HG02885 (cell line): ENCODE data around the gene SEC22A.

Experiments used
- ATAC-seq: cut with Tn5 transposase; IDR thresholded peaks from one replicate; pipeline ENCODE4 v1.9.1; 2021; ENCODE audit warnings: mild to moderate bottlenecking; ENCODE audit not compliant: unreplicated experiment, poor library complexity

The SEC22A gene, protein sequence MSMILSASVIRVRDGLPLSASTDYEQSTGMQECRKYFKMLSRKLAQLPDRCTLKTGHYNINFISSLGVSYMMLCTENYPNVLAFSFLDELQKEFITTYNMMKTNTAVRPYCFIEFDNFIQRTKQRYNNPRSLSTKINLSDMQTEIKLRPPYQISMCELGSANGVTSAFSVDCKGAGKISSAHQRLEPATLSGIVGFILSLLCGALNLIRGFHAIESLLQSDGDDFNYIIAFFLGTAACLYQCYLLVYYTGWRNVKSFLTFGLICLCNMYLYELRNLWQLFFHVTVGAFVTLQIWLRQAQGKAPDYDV

DNA sequence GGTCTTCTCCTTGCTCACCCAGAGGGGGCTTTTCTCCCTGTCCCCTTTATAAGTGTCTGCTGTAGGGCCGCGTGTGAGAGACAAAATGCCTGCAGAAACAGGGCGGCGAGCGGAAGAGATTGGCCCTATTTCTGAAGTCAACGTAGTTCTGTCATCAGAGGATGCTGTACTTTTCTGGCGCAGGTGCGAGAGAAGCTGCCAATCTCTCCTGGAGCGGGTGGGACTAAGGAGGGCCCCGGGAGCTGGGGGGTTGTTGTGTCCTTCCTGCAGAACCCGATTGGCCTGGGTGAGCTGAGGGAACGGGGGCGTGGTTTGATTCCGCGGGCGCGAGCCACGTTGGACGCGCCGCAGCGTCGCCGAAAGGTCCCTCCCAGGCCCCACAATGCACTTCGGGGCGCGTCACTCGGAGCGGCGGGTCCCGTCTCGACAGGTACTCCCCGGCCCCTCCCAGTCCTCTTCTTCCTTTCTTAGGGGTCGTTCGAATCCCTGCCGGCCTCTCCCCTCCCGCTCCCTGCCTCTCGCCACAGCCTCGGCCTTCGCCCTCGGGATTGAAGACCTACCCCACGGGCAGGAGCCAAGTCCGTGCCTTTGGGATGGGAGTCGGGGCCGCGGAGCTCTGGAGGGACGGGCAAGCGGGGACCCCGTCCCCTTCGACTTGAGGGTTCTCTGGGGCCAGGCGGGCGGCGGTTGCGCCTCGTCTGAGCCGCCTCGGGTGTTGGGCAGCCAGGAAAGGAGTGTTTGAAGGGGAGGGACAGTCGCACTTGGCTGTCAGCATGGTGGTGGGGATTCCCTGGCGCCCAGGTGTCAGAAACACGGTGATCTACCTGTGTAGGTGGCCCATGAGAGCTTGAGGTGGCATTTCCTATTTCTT, at the start of gene SEC22A:
Gene SEC22A (plus strand): TSS at position 387 of the 871 bp plus-strand sequence. CDS start 7,275 bp downstream, outside the sequence.
- peak; percentile 98 for ATAC-seq

DNA sequence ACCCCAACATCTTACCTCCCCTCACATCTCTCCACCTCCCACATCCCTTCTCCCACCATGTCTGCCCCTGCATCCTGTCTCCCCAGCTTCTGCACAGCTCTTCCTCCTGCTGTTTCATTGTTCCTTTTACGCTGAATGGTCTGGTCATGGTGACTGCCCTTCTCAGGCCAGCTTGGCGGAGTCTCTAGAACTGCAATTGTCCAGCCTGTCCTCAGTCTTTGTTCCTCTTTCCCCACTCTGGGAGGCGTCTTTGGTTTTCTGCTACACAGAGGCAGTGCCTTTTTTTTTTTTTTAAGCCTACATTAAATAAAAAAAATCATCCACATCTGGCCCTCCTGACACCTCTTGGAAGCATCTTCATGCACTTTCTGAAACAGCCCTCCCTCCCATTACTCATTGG, 49.1 kb upstream of the SEC22A start:
- ATAC-seq = no peak

DNA sequence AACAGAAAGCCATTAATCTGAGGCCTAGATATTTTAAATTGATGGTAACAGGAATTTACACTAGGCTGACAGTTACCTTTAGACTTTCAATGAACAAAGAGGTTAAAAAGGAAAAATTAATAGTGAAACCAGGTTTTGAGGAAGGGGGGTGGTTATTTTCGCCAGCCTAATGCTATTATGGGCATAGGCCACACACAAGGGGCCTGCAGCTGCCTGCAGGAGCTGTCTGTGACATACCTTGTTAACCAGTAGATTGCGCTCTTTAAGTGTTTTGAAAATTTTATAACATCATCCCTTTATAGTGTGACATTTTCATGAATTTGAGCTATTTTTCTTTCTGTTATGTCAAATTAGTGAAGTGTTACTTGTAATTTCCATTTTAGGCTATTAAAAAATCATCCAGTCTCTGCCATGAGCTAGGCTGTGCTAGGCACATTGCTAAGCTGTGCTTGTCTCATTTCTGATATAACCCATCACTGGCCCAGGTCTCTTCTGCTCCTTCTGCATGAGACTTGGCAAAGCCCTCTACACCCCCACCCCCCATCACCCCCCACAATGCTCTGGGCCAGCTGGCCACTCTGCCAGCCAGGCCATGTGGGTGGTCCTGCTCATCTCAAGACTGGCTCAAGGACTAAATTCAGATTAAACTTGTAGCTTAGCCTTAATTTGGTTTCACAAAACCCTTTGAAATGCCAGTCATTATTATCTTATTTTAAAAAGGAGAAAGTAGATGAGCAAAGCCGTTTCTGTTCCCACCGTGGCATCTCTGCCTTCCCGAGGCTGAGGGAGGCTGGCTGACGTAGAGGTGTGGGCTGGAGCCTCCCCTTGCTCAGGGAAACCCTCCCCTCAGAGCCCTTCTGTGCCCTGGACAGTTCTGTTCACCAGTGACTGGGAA, 48.4 kb upstream of the SEC22A start:
- ATAC-seq = no peak

DNA sequence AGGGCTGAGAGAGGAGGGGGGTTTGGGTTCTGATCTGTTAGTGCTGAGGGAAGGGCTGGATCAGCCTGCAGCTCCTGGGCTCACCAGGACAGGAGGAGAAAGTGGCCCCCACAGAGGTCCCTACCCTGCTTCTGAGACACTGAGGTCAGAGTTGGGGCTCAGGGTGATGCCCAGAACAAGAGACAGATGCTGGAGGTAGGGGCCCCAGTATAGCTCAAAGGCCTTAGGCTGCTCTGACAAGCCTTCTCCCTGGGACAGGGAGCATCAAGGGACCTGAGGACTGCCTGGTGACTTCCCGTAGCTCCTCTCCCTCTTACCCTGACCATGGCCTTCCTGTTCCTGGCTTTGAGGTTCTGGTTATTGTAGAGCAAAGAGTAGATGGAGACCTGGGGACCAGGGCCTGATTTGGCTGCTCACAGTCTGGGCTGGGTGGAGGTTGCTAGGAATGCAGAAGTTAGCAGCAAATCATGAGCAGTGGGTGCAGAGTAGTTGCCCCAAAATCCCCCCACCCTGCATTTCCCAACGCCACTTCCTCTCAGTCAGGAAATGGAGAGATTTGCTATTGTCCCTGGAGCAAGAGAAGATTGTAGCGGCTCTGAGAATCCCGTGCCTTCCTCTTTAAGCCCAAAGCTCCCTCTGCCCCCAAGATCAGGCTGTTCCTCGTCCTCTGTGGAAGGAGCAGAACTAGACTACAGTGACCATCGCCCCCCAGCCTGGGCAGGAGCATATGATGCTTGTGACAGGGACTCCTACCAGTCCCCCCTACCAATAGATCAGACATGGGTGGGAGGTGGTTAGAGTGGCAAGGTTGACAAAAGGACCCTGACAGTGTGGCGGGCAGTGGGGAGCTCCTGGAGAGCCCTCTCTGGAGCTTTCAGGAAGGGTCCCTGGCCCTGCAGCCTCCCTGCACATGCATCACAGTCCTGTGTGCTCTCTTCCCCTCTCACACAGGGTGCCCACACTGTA, 47.4 kb upstream of the SEC22A start:
- ATAC-seq = no peak

DNA sequence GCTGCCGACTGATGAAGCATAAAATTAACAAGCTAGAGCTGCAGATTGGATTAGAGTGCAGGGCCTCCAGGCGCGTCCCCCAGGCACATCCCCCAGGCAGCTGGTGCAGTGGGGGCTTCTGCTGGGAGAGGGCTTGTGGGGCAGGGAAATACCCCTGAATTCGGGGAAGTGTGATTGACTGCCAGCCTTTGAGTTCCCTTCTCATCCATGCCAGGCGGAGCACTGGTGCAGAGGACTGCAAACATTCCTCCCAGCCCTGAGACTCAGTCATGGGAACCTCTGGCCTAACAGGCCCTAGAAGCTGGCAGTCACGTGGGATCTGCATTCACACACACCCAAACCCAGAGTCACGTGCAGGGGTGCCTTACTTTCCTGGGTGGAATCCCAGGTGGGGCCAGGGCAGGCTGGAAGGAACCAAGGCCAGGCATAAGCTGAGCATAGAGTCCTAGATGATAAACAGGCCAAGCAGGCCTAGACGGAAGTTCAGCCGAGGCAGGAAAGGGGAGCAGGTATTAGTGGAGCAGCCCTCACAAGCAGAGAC, 46.2 kb upstream of the SEC22A start:
- ATAC-seq = no peak

DNA sequence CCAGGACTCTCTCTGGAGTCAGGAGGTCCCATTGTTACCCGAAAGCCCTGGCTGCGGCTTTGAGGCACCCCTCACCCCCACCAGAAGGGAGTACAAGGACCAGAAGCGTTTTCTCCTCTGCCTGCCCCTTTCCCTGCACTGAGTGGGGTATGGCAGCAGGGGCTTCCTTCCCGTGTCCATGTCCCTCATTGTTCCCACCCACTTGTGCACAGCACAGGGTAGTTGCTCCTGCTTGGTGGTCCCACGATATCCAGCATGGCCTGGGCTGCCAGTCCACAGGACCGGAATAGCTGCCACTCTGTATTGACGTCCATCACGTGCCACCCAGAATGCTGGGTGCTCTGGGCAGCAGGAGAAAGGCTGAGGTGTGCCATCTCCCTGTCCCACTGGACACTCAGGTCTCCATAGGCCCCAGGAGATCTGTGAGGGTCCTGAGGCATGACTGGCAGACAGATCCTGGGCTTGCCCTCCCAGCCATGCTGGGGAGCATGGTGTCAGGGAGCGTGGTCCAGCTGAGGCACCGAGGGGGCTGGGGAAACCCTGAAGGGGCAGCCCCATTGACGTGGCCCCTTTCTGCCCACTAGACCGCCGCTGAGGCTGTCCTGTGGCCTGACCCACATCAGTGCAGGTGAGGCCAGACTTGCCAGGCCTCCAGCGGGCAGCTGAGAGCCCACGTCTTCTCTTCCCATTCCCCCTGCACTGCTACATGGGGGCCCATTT, 45.3 kb upstream of the SEC22A start:
- no peak for ATAC-seq

DNA sequence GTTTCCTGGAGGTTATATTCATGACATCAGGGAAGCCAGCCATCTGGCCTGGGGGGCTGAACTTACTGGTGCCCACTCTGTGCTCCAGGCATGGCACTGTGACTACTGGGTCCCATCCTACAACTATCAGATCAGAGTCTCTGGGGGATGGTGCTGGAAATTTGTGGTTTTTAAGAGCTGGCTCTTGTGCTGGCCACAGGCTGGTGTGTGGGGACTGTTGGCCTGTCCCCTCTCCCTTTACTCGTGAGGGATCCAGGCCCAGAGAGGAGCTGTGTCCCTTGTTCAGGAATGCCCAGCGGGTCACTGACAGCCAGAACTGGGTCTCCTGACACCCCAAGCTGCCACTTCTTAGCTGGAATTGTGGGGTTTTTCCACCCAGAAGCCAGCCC, 44.5 kb upstream of the SEC22A start:
- ATAC-seq = no peak

DNA sequence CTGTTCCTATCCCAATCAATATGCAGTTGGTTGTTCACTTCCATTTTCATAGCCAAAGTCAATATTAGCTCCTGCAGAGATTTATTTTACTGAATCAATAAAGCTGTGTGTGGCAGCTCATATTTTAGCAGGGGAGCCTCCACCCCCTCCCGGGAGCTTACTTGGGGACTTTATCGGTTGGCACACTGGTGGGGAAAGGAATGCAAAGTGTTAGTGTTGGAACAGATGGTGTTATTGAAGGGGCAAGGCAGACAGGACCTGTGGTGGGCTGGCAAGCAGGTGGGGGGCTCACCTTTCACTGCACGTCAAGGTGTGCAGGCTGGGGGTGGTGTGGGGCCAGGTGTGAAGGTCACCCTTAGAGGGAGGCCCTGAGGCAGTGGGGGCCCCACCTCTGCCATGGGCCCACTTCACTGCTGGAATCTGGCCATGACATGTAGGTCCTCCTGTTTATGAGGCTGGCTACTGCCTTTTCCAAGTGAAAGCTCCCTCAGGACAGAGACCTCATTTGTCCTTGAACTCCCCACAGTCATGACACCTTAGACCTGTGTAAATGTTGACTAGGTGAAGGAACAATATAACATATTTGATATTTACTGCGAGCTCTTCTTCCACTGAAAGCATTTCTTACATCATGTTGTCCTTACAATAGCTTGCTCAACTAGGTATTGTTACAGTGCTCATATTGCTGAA, 44.0 kb upstream of the SEC22A start:
- ATAC-seq = no peak

DNA sequence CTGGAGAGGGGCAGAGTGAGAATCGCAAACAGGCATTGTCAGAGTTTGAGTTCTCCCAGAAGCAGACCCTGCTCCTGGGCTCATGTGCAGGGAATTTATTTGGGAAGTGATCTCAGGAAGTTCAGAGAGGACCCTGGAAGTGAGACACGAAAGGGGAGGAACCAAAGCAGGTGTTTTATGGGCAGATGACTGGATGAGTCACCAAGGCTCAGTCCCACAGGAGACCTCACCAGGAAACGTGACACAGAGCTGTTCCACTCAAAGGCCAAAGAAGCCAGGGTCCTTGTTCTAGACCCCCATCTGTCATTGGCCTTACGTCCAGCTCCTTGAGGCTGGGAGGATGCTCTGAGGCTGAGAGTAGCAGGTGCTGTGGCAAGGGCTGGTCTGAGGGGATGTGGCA, 43.4 kb upstream of the SEC22A start:
- ATAC-seq = no peak

DNA sequence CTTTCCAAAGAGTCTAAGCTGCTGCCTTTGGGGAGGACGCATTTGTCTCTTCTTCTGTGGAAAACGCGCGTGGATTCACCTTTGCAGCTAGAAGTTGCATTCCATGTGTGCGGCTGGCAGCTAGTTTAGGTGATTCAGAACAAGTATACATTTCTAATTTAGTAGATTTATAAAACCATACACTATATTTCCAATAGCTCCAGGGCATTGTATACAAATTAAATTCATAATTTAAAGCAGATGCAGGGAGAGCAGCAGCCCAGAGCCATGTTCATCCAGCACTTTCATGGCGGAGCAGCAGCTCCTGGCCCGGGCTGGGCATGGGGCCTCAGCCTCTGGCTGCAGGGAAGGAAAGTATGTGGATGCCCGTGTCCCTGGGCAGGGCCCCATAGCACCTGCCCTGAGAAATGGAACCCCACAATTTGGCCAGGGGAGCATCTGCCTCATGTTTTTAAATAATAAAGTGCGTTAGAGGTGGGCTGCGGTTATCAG, 42.8 kb upstream of the SEC22A start:
- no peak for ATAC-seq

DNA sequence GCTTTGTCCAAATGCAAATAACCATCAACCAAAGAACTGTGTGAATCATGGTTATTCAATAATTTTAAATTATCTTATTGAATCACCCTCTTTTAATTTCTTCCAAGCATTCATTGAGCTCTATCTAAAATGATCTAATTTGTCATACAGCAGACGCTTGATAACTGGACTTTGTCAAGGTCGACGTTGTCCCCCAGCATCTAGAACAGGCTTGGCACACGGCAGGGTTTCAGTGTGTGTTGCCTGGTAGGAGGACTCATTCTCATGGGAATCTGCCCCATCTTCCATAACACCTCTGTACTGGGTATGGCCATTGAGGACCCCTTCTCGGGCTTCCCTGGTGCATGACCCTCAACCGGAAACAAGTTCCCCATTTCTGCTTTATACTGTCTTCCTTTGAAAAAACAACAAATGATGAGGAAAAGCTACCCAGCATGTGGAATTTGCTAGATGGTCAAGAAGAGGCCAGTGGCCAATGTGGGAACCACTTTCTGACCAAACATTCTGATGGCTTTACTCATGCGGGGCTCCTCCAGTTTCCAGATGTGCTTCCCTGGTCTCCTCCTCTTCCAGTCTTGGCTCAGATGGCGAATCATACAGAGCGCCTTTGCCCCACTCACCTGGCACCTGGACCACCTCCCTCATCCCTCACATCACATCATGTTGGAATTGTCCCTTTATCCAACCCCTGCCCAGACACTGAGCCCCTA, 41.7 kb upstream of the SEC22A start:
- ATAC-seq = no peak

DNA sequence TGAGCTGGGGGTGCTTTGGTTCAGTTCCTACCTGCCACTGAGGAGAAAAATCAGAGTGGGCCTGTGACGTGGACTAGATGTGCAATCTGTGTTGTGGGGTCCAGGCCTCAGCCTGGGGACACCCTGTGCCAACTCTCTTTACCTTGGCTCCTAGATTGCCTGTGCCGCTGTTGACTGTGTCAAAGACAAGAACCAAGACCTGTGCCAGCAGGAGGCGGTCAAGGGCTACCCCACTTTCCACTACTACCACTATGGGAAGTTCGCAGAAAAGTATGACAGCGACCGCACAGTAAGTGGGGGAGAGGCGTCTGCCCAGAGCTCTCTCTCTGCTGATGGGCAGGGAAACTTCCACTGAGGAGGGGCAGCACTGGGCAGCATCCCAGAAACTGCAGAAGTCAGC, 40.6 kb upstream of the SEC22A start:
- no peak for ATAC-seq

DNA sequence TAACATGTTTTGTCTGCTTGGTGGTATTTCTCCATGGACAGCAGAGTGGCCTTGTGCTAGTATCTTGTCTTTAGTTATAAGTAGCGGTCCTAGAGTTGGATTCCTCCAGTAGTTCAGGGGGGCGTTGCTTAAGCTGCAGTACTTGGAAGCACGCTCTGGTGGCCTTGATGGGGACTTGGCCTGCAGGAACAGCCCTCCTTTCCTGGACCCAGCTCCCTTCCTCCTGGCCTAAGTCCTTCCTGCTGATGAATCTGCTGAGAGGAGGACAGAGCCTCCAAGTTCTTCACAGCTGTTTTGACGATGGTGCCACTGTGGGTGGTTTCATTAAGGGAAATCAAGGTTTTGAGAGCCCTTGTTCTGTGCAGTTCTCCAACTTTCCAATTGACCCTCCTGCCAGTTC, 38.6 kb upstream of the SEC22A start:
- ATAC-seq = no peak

DNA sequence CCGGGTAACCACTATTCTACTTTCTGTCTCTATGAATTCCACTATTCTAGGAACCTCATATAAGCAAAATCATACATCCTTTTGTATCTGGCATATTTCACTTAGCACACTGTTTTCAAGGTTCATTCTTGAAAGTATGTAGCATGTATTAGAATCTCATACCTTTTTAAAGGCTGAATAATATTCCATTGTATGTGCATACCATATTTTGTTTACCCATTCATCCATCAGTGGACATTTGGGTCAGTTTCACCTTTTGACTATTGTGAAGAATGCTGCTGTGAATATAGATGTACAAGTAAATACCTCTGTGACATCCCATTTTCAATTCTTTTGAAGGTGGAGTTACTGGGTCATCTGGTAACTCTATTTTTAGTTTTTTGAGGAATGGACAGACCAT, 36.6 kb upstream of the SEC22A start:
- no peak for ATAC-seq

DNA sequence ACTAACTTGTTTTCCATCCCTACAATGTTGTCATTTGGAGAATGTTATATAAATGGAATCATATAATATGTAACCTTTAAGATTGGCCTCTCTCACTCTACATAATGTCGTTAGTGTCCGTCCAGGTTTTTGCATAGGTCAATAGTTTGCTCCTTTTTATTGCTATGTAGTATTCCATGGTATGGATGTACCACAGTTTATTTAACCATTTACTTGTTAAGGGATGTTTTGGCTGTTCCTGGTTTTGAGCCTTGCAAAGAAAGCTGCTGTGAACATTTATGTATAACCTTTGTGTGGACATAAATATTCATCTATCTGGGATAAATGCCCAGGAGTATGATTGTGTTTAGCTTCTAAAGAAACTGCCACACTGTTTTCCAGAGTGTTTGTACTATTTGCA, 34.1 kb upstream of the SEC22A start:
- no peak for ATAC-seq

DNA sequence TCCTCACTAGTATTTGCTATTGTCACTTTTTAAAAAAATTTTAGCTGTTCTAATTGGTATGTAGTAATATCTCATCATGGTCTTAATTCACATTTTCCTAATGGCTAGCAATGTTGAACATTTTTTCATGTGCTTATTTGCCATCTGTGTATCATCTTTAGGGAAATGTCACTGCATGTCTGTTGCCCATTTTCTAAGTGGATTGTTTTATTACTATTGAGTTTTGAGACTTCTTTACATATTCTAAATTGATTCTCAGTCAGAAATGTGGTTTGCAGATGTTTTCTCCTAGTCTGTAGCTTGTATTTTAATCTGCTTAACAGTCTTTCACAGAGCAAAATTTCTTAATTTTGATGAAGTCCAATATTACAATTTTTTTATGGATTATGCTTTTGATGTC, 33.6 kb upstream of the SEC22A start:
- ATAC-seq = no peak

DNA sequence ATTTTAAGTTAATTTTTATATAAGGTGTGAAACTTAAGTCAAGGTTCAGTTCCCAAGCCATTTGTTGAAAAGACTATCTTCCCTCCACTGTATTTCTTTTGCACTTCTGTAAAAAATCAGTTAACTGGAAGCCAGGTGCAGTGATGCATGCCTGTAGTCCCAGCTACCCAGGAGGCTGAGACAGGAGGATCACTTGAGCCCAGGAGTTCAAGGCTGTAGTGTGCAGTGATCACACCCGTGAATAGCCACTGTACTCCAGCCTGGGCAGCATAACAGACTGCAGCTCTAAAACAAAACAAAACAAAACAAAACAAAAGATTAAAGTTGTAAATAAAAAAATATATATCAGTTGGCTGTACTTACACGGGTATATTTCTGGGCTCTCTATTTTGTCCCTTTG, 33.1 kb upstream of the SEC22A start:
- ATAC-seq = no peak
